OCI-LY7 (cell line): ENCODE measurements around the gene NFKB1. TPM values are rescaled to one million over a fixed set of nuclear protein-coding genes. Genes with fewer than 3 reads are reported as not detected.

ENCODE experiments used
- BruUV-seq: library from RNA; stranded (reverse); fragments of 400-500 nt; replicated peaks from 2 replicates; lab custom pipeline; 2021; lab: Mats Ljungman, UMichigan
- CTCF ChIA-PET: fragments of 300-600 bp; sonication (Branson Sonifier 250); formaldehyde crosslinking; loops from one replicate; lab custom pipeline; 2022; ENCODE audit warnings: antibody characterized with exemption; ENCODE audit not compliant: unreplicated experiment; lab: Charles Lee
- POLR2A ChIA-PET: fragments of 300-600 bp; sonication (Branson Sonifier 250); formaldehyde crosslinking; loops from one replicate; lab custom pipeline; 2022; ENCODE audit warnings: antibody characterized with exemption; lab: Charles Lee
- DNase-seq: peaks from one replicate; pipeline ENCODE4 v3.0.0-alpha.2; 2015; ENCODE audit warnings: low spot score
- H2AFZ ChIP-seq: fragments of 200-600 bp; sonication (generic), shearing (Covaris generic); 2 replicates; pipeline ENCODE4 v1.6.1; 2014; ENCODE audit warnings: mild to moderate bottlenecking, antibody characterized with exemption, low read length, moderate library complexity
- H3K27ac ChIP-seq: fragments of 200-600 bp; sonication (generic); 2 replicates; pipeline ENCODE4 v1.5.1; 2014; ENCODE audit warnings: mixed run types, low read depth, mild to moderate bottlenecking, moderate library complexity, low read length, inconsistent platforms; ENCODE audit not compliant: poor library complexity, severe bottlenecking
- H3K36me3 ChIP-seq: fragments of 200-600 bp; sonication (generic); 2 replicates; pipeline ENCODE4 v1.6.1; 2014; ENCODE audit warnings: mild to moderate bottlenecking, antibody characterized with exemption, low read length, moderate library complexity, mixed read lengths; ENCODE audit not compliant: insufficient read depth
- H3K4me1 ChIP-seq: fragments of 200-600 bp; sonication (generic); 2 replicates; pipeline ENCODE4 v1.5.1; 2014; ENCODE audit warnings: mild to moderate bottlenecking, low read length; ENCODE audit not compliant: insufficient read depth, poor library complexity, severe bottlenecking
- H3K4me2 ChIP-seq: fragments of 200-600 bp; sonication (generic); 2 replicates; pipeline ENCODE4 v1.6.1; 2014; ENCODE audit warnings: mild to moderate bottlenecking, low read length
- H3K4me3 ChIP-seq: fragments of 200-600 bp; sonication (generic); 2 replicates; pipeline ENCODE4 v1.5.1; 2014; ENCODE audit warnings: mild to moderate bottlenecking, low read depth, low read length; ENCODE audit not compliant: poor library complexity, severe bottlenecking
- H3K79me2 ChIP-seq: fragments of 200-600 bp; sonication (generic); 2 replicates; pipeline ENCODE4 v1.6.1; 2016; ENCODE audit warnings: low read depth, mild to moderate bottlenecking, low read length, moderate library complexity, mixed read lengths; ENCODE audit not compliant: insufficient read depth
- H3K9me2 ChIP-seq: fragments of 200-600 bp; sonication (generic); 2 replicates; pipeline ENCODE4 v1.6.1; 2016; ENCODE audit warnings: mild to moderate bottlenecking, low read length, mixed read lengths; ENCODE audit not compliant: insufficient read depth
- H3K9me3 ChIP-seq: fragments of 200-600 bp; sonication (generic); 2 replicates; pipeline ENCODE4 v1.6.1; 2014; ENCODE audit warnings: mild to moderate bottlenecking, mixed run types, low read length, mixed read lengths
- H4K20me1 ChIP-seq: fragments of 200-600 bp; sonication (generic); 2 replicates; pipeline ENCODE4 v1.6.1; 2014; ENCODE audit warnings: mild to moderate bottlenecking, antibody characterized with exemption, low read length, moderate library complexity, mixed read lengths; ENCODE audit not compliant: insufficient read depth
- EZH2phosphoT487 ChIP-seq: fragments of 200-600 bp; sonication (generic); IDR thresholded peaks from 2 replicates; pipeline ENCODE4 v1.6.1; 2018; ENCODE audit warnings: low read depth, borderline replicate concordance, mild to moderate bottlenecking, mixed run types, antibody characterized with exemption, low read length, moderate library complexity, mixed read lengths
- intact Hi-C: fragments of 100-400 bp; cut with micrococcal nuclease; formaldehyde crosslinking; loops from one replicate; pipeline ENCODE4 v1.10.0; 2022; ENCODE audit not compliant: unreplicated experiment
- total RNA-seq, 2 experiments: library from RNA; depleted of rRNA in 1 of 2; stranded (reverse); fragments of >200 nt in 1 of 2; shearing (Covaris generic) in 1 of 2; gene quantifications; 2 replicates each; pipeline ENCODE4 v1.2.3, GENCODE V29; 2014 to 2022
- TF ChIP-seq, protein P1 (sequence below): fragments of 200-600 bp; sonication (generic); conservative IDR thresholded peaks from 2 replicates; pipeline ENCODE4 v1.5.1; 2014; ENCODE audit warnings: mild to moderate bottlenecking, antibody characterized with exemption, low read length, moderate library complexity, mixed read lengths

NFKB1 gene
- total RNA-seq, 2 experiments from 2014 or later: 23.1 to 47.8 TPM

GRCh38 chr4:102553982-102554381 is 52.8 kb downstream of the NFKB1 start:
- no peaks in the 10 kb centered on the region for H3K79me2 ChIP-seq
- peaks cover 6% of the 10 kb centered on the region for H3K4me1 ChIP-seq
- ChIA-PET CTCF (no interaction called here), POLR2A (no interaction called here)
- no peak overlapping the region for H3K27ac ChIP-seq
- BruUV-seq: no TSS peak
- TF ChIP-seq, protein P1, sequence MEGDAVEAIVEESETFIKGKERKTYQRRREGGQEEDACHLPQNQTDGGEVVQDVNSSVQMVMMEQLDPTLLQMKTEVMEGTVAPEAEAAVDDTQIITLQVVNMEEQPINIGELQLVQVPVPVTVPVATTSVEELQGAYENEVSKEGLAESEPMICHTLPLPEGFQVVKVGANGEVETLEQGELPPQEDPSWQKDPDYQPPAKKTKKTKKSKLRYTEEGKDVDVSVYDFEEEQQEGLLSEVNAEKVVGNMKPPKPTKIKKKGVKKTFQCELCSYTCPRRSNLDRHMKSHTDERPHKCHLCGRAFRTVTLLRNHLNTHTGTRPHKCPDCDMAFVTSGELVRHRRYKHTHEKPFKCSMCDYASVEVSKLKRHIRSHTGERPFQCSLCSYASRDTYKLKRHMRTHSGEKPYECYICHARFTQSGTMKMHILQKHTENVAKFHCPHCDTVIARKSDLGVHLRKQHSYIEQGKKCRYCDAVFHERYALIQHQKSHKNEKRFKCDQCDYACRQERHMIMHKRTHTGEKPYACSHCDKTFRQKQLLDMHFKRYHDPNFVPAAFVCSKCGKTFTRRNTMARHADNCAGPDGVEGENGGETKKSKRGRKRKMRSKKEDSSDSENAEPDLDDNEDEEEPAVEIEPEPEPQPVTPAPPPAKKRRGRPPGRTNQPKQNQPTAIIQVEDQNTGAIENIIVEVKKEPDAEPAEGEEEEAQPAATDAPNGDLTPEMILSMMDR: no peak
- no peak for TF ChIP-seq EZH2phosphoT487
- H3K36me3 ChIP-seq: peaks cover 15% of the 10 kb centered on the region
- intact Hi-C loops: no loop called here
- no peaks in the 10 kb centered on the region for H4K20me1 ChIP-seq
- H3K9me2 ChIP-seq: no peaks in the 10 kb centered on the region
- no peaks in the 10 kb centered on the region for H3K9me3 ChIP-seq
- no peak overlapping the region for H3K4me2 ChIP-seq
- no peak overlapping the region for H3K4me3 ChIP-seq
- no peak overlapping the region for H2AFZ ChIP-seq
- DNase-seq: no peak

- DNase-seq: no peak
- H2AFZ ChIP-seq: no peak overlapping the region
- intact Hi-C loops: no loop called here
- H3K79me2 ChIP-seq: no peaks in the 10 kb centered on the region
- no peak overlapping the region for H3K4me3 ChIP-seq
- no peaks in the 10 kb centered on the region for H3K9me3 ChIP-seq
- no peak overlapping the region for H3K4me2 ChIP-seq
- BruUV-seq: no TSS peak
- no peaks in the 10 kb centered on the region for H4K20me1 ChIP-seq
- H3K27ac ChIP-seq: no peak overlapping the region
- ChIA-PET POLR2A (no interaction called here), CTCF (no interaction called here)
- peaks cover 6% of the 10 kb centered on the region for H3K4me1 ChIP-seq
- H3K9me2 ChIP-seq: no peaks in the 10 kb centered on the region
- TF ChIP-seq EZH2phosphoT487: no peak
- TF ChIP-seq, protein P1: no peak
- peaks cover 15% of the 10 kb centered on the region for H3K36me3 ChIP-seq
These were observed 53.3 kb downstream of the NFKB1 start for GRCh38 chr4:102554482-102554881.

GRCh38 chr4:102554992-102555391 is 53.8 kb downstream of the NFKB1 start:
- no peak overlapping the region for H3K4me2 ChIP-seq
- H3K4me3 ChIP-seq: no peak overlapping the region
- TF ChIP-seq, protein P1: no peak
- TF ChIP-seq EZH2phosphoT487: no peak
- POLR2A ChIA-PET: interaction anchor here (0.7 kb wide), 1 partner anchor 9 kb away, joined by 4 read pairs; no protein-coding TSS in a partner anchor
- CTCF ChIA-PET: no interaction called here
- H3K4me1 ChIP-seq: peaks cover 6% of the 10 kb centered on the region
- peaks cover 15% of the 10 kb centered on the region for H3K36me3 ChIP-seq
- H3K9me2 ChIP-seq: no peaks in the 10 kb centered on the region
- no peaks in the 10 kb centered on the region for H4K20me1 ChIP-seq
- no peak for DNase-seq
- no peaks in the 10 kb centered on the region for H3K9me3 ChIP-seq
- intact Hi-C loops: no loop called here
- H3K79me2 ChIP-seq: no peaks in the 10 kb centered on the region
- no peak overlapping the region for H3K27ac ChIP-seq
- BruUV-seq: no TSS peak
- H2AFZ ChIP-seq: no peak overlapping the region
